Esophagus (tissue), 2 donors: ENCODE results near the gene BMPR1A. TPM values are rescaled to one million over a fixed set of nuclear protein-coding genes. Genes with fewer than 3 reads are reported as not detected.

Source experiments
- H3K27ac ChIP-seq, 2 donors: one replicate each; pipeline ENCODE4 v1.5.1; 2013; ENCODE audit warnings: low read depth in 2 of 2, mild to moderate bottlenecking in 2 of 2, inconsistent platforms in 1 of 2, low read length in 1 of 2, moderate library complexity in 1 of 2
- H3K27me3 ChIP-seq, 2 donors: one replicate each; pipeline ENCODE4 v1.6.1; 2013; ENCODE audit warnings: low read length in 2 of 2, control low read depth in 1 of 2, mild to moderate bottlenecking in 1 of 2; ENCODE audit not compliant: insufficient read depth in 2 of 2, control insufficient read depth in 1 of 2
- H3K36me3 ChIP-seq, 2 donors: one replicate each; pipeline ENCODE4 v1.6.1; 2013; ENCODE audit warnings: low read length in 1 of 2; ENCODE audit not compliant: control insufficient read depth in 2 of 2, insufficient read depth in 2 of 2
- H3K4me1 ChIP-seq, 2 donors: one replicate each; pipeline ENCODE4 v1.6.1; 2013; ENCODE audit warnings: low read length in 1 of 2; ENCODE audit not compliant: control insufficient read depth in 2 of 2, insufficient read depth in 2 of 2
- H3K4me3 ChIP-seq, 2 donors: one replicate each; pipeline ENCODE4 v1.5.1; 2013; ENCODE audit warnings: low read length in 2 of 2, mild to moderate bottlenecking in 2 of 2, low read depth in 1 of 2, moderate library complexity in 1 of 2
- H3K9me3 ChIP-seq, 2 donors: one replicate each; pipeline ENCODE4 v1.6.1; 2013; ENCODE audit warnings: mild to moderate bottlenecking in 2 of 2, low read depth in 1 of 2, low read length in 1 of 2, moderate library complexity in 1 of 2; ENCODE audit not compliant: control insufficient read depth in 2 of 2, insufficient read depth in 1 of 2
- WGBS, 2 donors: extraction: QIAGEN DNeasy Blood & Tissue Kit; methylation state at CpG; one replicate each; pipeline ENCODE4 v1.1.7; 2013; 5-methylcytosine and 5-hydroxymethylcytosine counted together
- polyA plus RNA-seq, 2 donors: library from polyadenylated mRNA; stranded (reverse); fragments of 200-250 nt; gene quantifications; one replicate each; pipeline ENCODE4 v1.2.3, GENCODE V29; 2013
- donor health status: healthy with polysubstance abuse.
- donor health status: Bipolar disorder and iron deficiency.

The BMPR1A gene
- polyA plus RNA-seq, 2 donors: 2.5 to 6.8 TPM

- Histone ChIP-seq H3K9me3 (no peaks in the 10 kb centered on the region), H3K27ac (peak overlapping the region; percentile 94 to 96), H3K4me1 (peaks cover 0 to 8% of the 10 kb centered on the region in 2 donors), H3K27me3 (no peaks in the 10 kb centered on the region), H3K36me3 (no peaks in the 10 kb centered on the region), H3K4me3 (peak overlapping the region; percentile 69 to 78)
- 45 to 48% methylated on average over 9 of the region's 9 CpGs for WGBS, 2 donors
Observed at GRCh38 chr10:86712317-86712707, 44.1 kb upstream of the BMPR1A start.

GRCh38 chr10:86715156-86715795 is 41.1 kb upstream of the BMPR1A start:
- Histone ChIP-seq H3K4me1 (peaks cover 0 to 8% of the 10 kb centered on the region in 2 donors), H3K4me3 (no peak overlapping the region), H3K27me3 (no peaks in the 10 kb centered on the region), H3K36me3 (no peaks in the 10 kb centered on the region), H3K9me3 (no peaks in the 10 kb centered on the region), H3K27ac (no peak overlapping the region)
- WGBS, 2 donors: 76 to 80% methylated on average over 6 of the region's 6 CpGs

- H3K4me1 ChIP-seq: peaks cover 0 to 5% of the 10 kb centered on the region in 2 donors
- H3K4me3 ChIP-seq: no peak overlapping the region
- 68 to 81% methylated on average over 5 of the region's 5 CpGs for WGBS, 2 donors
- no peak overlapping the region for H3K27ac ChIP-seq
- H3K9me3 ChIP-seq: no peaks in the 10 kb centered on the region
- no peaks in the 10 kb centered on the region for H3K36me3 ChIP-seq
- H3K27me3 ChIP-seq: no peaks in the 10 kb centered on the region
Observed at GRCh38 chr10:86715836-86716235, 40.6 kb upstream of the BMPR1A start.

GRCh38 chr10:86716466-86716865 is 40.0 kb upstream of the BMPR1A start:
- WGBS, 2 donors: 90 to 93% methylated on average over 13 of the region's 13 CpGs
- no peak overlapping the region for H3K4me3 ChIP-seq

GRCh38 chr10:86718556-86718955 is 37.9 kb upstream of the BMPR1A start:
- Histone ChIP-seq H3K9me3 (no peaks in the 10 kb centered on the region), H3K36me3 (no peaks in the 10 kb centered on the region), H3K4me3 (no peak overlapping the region), H3K4me1 (no peaks in the 10 kb centered on the region), H3K27ac (no peak overlapping the region), H3K27me3 (no peaks in the 10 kb centered on the region)
- 92 to 93% methylated on average over 8 of the region's 8 CpGs for WGBS, 2 donors

More at GRCh38 chr10:86716466-86716865, 40.0 kb upstream of the BMPR1A start:
- peaks cover 0 to 3% of the 10 kb centered on the region in 2 donors for H3K4me1 ChIP-seq
- no peaks in the 10 kb centered on the region for H3K27me3 ChIP-seq
- H3K9me3 ChIP-seq: no peaks in the 10 kb centered on the region
- no peak overlapping the region for H3K27ac ChIP-seq
- no peaks in the 10 kb centered on the region for H3K36me3 ChIP-seq

GRCh38 chr10:86721232-86721631 is 35.2 kb upstream of the BMPR1A start:
- no peak overlapping the region for H3K4me3 ChIP-seq
- H3K36me3 ChIP-seq: no peaks in the 10 kb centered on the region
- H3K4me1 ChIP-seq: no peaks in the 10 kb centered on the region
- H3K27ac ChIP-seq: no peak overlapping the region
- H3K27me3 ChIP-seq: no peaks in the 10 kb centered on the region
- H3K9me3 ChIP-seq: no peaks in the 10 kb centered on the region
- WGBS, 2 donors: 77 to 85% methylated on average over 5 of the region's 5 CpGs

- H3K36me3 ChIP-seq: no peaks in the 10 kb centered on the region
- no peak overlapping the region for H3K4me3 ChIP-seq
- H3K27me3 ChIP-seq: no peaks in the 10 kb centered on the region
- no peaks in the 10 kb centered on the region for H3K9me3 ChIP-seq
- WGBS, 2 donors: 76 to 81% methylated on average over 2 of the region's 2 CpGs
- no peaks in the 10 kb centered on the region for H3K4me1 ChIP-seq
- no peak overlapping the region for H3K27ac ChIP-seq
Observed at GRCh38 chr10:86723009-86723408, 33.4 kb upstream of the BMPR1A start.

- H3K9me3 ChIP-seq: no peaks in the 10 kb centered on the region
- H3K27ac ChIP-seq: no peak overlapping the region
- H3K4me3 ChIP-seq: no peak overlapping the region
- no peaks in the 10 kb centered on the region for H3K27me3 ChIP-seq
- WGBS, 2 donors: 96 to 98% methylated on average over 6 of the region's 6 CpGs
- H3K4me1 ChIP-seq: no peaks in the 10 kb centered on the region
- no peaks in the 10 kb centered on the region for H3K36me3 ChIP-seq
Observed at GRCh38 chr10:86724445-86724844, 32.0 kb upstream of the BMPR1A start.

- Histone ChIP-seq H3K9me3 (no peaks in the 10 kb centered on the region), H3K36me3 (no peaks in the 10 kb centered on the region), H3K27me3 (no peaks in the 10 kb centered on the region), H3K4me3 (no peak overlapping the region), H3K27ac (no peak overlapping the region), H3K4me1 (no peaks in the 10 kb centered on the region)
- WGBS, 2 donors: 92 to 93% methylated on average over 14 of the region's 14 CpGs
Observed at GRCh38 chr10:86725980-86726676, 30.3 kb upstream of the BMPR1A start.

- Histone ChIP-seq H3K4me1 (no peaks in the 10 kb centered on the region), H3K27me3 (no peaks in the 10 kb centered on the region), H3K27ac (no peak overlapping the region), H3K4me3 (no peak overlapping the region), H3K9me3 (no peaks in the 10 kb centered on the region), H3K36me3 (no peaks in the 10 kb centered on the region)
- 57 to 61% methylated on average over 1 of the region's 1 CpG for WGBS, 2 donors
Observed at GRCh38 chr10:86726677-86726999, 29.8 kb upstream of the BMPR1A start.
